NCI-H1436 treated with DMSO at 0.1 percent for 48 hours (cell line): ENCODE results near the gene COA8.

Source experiments
- DNase-seq: peaks from one replicate; lab custom pipeline; 2025; lab: John Stamatoyannopoulos, UW

The COA8 gene

GRCh38 chr14:103548463-103549351 lies 14.1 kb upstream of the COA8 start:
- no peak for DNase-seq

GRCh38 chr14:103549361-103550311 lies 13.1 kb upstream of the COA8 start:
- DNase-seq: no peak

GRCh38 chr14:103550451-103551337 lies 12.1 kb upstream of the COA8 start:
- no peak for DNase-seq

- no peak for DNase-seq
Observed at GRCh38 chr14:103551338-103551762, 11.4 kb upstream of the COA8 start.

GRCh38 chr14:103552011-103552845 lies 10.5 kb upstream of the COA8 start:
- no peak for DNase-seq

GRCh38 chr14:103552846-103553210 lies 9.9 kb upstream of the COA8 start:
- DNase-seq: no peak

- DNase-seq: no peak
Observed at GRCh38 chr14:103555559-103556337, 7.0 kb upstream of the COA8 start.

- no peak for DNase-seq
Observed at GRCh38 chr14:103556946-103557758, 5.6 kb upstream of the COA8 start.

GRCh38 chr14:103558071-103558882 lies 4.5 kb upstream of the COA8 start:
- no peak for DNase-seq

- DNase-seq: no peak
Observed at GRCh38 chr14:103559766-103560165, 3.0 kb upstream of the COA8 start.

- DNase-seq: no peak
Observed at GRCh38 chr14:103560691-103561090, 2.1 kb upstream of the COA8 start.

- DNase-seq: no peak
Observed at GRCh38 chr14:103561381-103562178, 1.2 kb upstream of the COA8 start.

GRCh38 chr14:103562179-103562428 lies 656 bp upstream of the COA8 start:
- no peak for DNase-seq

- no peak for DNase-seq
Observed at GRCh38 chr14:103563226-103563620, 463 bp downstream of the COA8 start.

GRCh38 chr14:103563844-103564505 lies 1.2 kb downstream of the COA8 start:
- no peak for DNase-seq

GRCh38 chr14:103568952-103569351 lies 6.2 kb downstream of the COA8 start:
- DNase-seq: peak; percentile 67

GRCh38 chr14:103569408-103569807 lies 6.6 kb downstream of the COA8 start:
- no peak for DNase-seq
